ENCODE data around the gene DNAJC27.

DNAJC27 gene

DNA sequence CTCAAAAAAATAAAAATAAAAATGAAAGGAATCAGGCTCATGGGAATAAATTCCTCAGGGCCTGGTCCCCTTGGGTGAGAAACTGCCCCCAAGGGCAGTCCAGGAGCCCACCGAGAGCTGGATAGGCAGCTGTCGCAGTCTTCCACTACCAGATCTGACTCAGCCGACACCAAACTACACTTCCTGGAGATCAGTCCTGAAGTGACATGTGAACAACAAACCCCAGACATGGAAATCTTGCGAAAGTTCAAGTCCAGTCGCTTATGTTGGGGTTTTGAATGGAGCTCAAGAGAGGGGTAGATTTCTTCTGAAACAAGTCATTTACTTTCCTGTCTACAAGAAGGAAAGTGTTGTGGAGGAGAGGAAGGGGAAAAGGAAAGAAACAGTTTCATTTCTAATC, 64.6 kb downstream of the DNAJC27 start:
- no peak for DNase-seq
- H3K4me3 ChIP-seq (ENCODE audit: low read depth, low read length): no peak overlapping the region
- H3K27me3 ChIP-seq: no peaks in the 10 kb centered on the region
- no peaks in the 10 kb centered on the region for H3K4me1 ChIP-seq
- peaks cover 12% of the 10 kb centered on the region for H3K36me3 ChIP-seq
- TF ChIP-seq CTCF (IDR thresholded peaks at IDR 0.05; ENCODE audit: low read depth, low read length): no peak
- no peaks in the 10 kb centered on the region for H3K9me3 ChIP-seq

DNA sequence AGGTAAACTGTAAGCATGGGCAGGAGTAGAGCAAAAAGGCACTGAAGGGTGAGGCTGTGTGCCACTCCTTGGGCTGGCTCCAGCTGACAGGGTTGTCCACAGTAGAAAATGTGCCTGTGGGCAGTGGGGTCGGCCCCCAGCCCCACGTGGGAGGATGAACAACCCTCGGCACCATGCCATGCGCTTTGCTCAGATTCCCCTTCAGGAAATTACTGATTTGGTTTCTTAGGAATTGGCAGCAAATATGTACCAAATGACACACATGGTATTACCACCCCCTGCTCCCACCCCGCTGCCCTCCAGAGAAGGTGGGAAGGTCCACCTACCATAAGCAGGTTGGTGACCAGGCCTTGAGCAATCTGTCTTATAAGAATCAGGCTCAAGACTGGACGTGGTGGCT, 65.3 kb downstream of the DNAJC27 start:
- H3K4me3 ChIP-seq (ENCODE audit: low read depth, low read length): no peak overlapping the region
- no peak for DNase-seq
- H3K36me3 ChIP-seq: peaks cover 9% of the 10 kb centered on the region
- no peaks in the 10 kb centered on the region for H3K4me1 ChIP-seq
- H3K9me3 ChIP-seq: no peaks in the 10 kb centered on the region
- H3K27me3 ChIP-seq: no peaks in the 10 kb centered on the region
- no peak for TF ChIP-seq CTCF (IDR thresholded peaks at IDR 0.05; ENCODE audit: low read depth, low read length)

DNA sequence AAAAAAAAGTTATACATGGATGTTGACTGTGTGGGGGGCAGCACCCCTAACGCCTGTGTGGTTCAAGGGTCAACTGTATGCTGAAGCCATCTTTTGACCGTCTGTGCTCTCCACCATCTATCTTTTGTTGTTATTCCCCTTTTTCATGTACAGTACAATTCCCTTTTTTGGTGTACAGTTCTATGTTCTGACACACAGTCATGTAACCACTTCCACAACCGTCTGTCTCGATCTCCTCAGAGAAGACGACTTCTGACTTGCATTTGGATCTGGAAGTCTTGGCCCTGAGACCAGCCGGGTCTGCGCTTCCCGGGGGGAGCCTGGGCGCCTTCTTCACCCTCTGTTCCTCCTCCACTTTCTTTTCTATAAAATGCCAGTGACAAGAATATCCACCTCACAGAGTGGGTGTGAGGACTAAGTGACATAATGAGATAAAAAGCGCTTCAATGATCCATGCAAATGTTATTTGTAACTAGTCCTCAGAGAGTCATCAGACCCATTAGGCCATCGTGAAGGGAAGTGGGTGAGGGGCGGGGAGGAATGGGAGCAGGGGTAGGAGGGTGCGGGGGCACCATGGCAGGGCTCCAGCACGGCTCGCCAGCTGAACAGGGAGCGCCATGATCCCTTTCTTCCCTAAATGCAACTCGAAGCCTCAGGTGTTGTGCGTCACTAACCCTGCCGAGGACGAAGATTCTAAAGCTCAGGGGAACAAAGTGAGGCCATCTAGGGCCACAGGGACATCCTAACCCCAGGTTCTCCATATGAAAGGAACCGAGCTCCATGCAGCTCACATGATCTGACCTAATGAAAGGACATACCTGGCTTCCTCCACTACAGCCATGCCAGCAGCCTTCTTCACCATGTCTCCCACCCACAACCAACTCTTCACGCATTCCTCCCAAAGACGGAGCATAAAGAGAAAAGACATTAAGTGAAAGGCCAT, 68.3 kb downstream of the DNAJC27 start:
- TF ChIP-seq CTCF (IDR thresholded peaks at IDR 0.05; ENCODE audit: low read depth, low read length): no peak
- DNase-seq: no peak
- Histone ChIP-seq H3K9me3 (no peaks in the 10 kb centered on the region), H3K27me3 (no peaks in the 10 kb centered on the region), H3K4me1 (no peaks in the 10 kb centered on the region), H3K36me3 (peaks cover 9% of the 10 kb centered on the region), H3K4me3 (ENCODE audit: low read depth, low read length) (no peak overlapping the region)

DNA sequence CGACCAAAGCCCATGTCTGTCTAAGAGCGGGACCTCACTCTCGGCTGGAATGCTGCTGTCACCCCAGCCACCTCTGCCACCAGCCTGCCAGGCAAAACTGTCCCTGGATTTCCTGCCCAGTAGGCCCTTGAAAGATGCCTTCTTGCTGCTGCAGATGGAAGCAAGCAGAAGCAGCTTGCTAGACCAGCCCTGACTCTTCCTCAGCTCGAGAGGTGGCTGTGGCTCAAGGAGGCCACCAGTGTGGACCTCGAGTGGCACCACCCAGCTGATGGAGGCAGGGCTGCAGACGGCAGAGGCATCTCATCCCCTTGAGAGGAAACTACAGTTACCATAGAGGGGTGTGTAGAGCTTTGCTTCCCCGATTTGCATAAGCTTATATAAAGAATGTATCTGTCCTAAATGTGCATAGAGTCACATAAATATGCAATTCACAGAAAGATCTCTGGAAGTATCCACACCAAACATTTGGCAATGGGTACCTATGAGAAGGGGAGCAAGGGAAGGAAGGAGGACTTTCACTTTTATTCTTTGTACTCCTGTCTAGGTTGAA, 72.3 kb downstream of the DNAJC27 start:
- Histone ChIP-seq H3K36me3 (peaks cover 7% of the 10 kb centered on the region), H3K9me3 (no peaks in the 10 kb centered on the region; the same call in 1 of the 2 replicates)
- no peak for DNase-seq

DNA sequence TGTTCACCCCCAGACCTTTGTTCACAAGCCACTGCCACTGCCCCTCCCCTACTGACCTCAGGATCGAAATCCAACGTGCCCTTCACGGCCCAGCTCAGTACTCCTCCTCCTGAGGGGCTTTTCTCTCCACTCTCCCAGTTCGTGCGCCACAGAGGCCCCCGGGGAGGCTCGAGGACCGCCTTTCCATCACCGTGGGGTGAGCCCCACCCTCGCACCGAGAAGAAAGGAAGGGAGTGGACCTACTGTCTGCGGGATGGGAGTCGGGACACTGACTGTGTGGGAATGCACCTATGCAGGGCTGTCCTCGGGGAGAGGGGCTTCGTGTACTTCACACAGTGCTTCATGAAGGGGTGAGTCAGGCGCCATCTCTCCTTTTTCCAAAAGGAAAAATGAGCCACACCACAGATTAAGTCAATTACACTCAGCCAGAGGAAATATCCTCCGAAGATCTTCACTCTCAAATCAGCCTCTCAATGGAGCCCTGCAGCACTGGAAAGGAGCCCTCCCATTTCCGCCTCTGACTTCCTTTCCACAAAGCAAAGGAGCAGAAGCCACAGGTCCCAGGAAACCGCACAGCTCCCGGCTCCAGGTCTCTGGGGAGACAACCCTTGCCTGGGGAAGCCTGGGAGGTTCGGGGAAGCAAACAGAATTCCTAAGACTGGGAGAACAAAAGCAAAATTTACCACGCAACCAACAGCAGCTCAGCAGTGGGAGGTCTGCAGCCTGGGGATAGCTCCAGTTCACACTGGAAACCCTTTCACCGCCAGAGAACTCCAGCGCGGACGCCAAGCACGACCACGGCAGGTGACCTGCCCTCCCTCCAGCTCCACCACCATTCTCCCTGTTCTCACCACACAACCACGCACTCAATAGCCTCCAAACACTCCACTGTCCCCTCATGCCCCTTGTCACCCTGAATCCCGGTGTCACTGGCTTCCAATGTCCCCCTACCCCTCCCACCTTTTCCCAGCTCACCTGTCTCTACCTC, 73.3 kb downstream of the DNAJC27 start:
- Histone ChIP-seq H3K36me3 (peaks cover 7% of the 10 kb centered on the region), H3K9me3 (no peaks in the 10 kb centered on the region; the same call in 1 of the 2 replicates), H3K4me3 (ENCODE audit: low read depth, low read length) (no peak overlapping the region), H3K4me1 (no peaks in the 10 kb centered on the region), H3K27me3 (no peaks in the 10 kb centered on the region)
- no peak for TF ChIP-seq CTCF (IDR thresholded peaks at IDR 0.05; ENCODE audit: low read depth, low read length)
- DNase-seq: no peak

More for the DNA sequence above, 72.3 kb downstream of the DNAJC27 start:
- H3K4me3 ChIP-seq (ENCODE audit: low read depth, low read length): no peak overlapping the region
- no peaks in the 10 kb centered on the region for H3K27me3 ChIP-seq
- H3K4me1 ChIP-seq: no peaks in the 10 kb centered on the region
- no peak for TF ChIP-seq CTCF (IDR thresholded peaks at IDR 0.05; ENCODE audit: low read depth, low read length)
